HEK293 (cell line): Measurements from ENCODE around the gene SLC6A13.

Source experiments
- BCL11A ChIP-seq: fragments of 450-650 bp; formaldehyde crosslinking; IDR thresholded peaks from 2 replicates; pipeline ENCODE4 v1.5.1; 2016; ENCODE audit warnings: low read depth, missing biosample characterization, missing genetic modification characterization
- MZF1 ChIP-seq: fragments of 450-650 bp; formaldehyde crosslinking; IDR thresholded peaks from 2 replicates; pipeline ENCODE4 v1.5.1; 2017; ENCODE audit warnings: missing biosample characterization, missing genetic modification characterization, borderline replicate concordance
- PRDM1 ChIP-seq: fragments of 450-650 bp; formaldehyde crosslinking; IDR thresholded peaks from 2 replicates; pipeline ENCODE4; 2016; ENCODE audit warnings: missing biosample characterization, missing genetic modification characterization
- ZNF518A ChIP-seq: fragments of 450-650 bp; formaldehyde crosslinking; conservative IDR thresholded peaks from 2 replicates; pipeline ENCODE4 v1.5.1; 2016; ENCODE audit warnings: low read depth, missing biosample characterization, missing genetic modification characterization
- ZNF837 ChIP-seq: fragments of 450-650 bp; formaldehyde crosslinking; IDR thresholded peaks from 2 replicates; pipeline ENCODE4 v1.5.1; 2016; ENCODE audit warnings: missing biosample characterization, missing genetic modification characterization
- TF ChIP-seq, protein P1 (sequence below): fragments of 450-650 bp; formaldehyde crosslinking; IDR thresholded peaks from 2 replicates; pipeline ENCODE4 v1.5.1; 2016; ENCODE audit warnings: missing biosample characterization, missing genetic modification characterization

- TF ChIP-seq PRDM1 (tag by site-specific recombination) (no peak), ZNF837 (no peak), ZNF518A (no peak), MZF1 (no peak), BCL11A (tag by site-specific recombination) (no peak)
- TF ChIP-seq, protein P1, sequence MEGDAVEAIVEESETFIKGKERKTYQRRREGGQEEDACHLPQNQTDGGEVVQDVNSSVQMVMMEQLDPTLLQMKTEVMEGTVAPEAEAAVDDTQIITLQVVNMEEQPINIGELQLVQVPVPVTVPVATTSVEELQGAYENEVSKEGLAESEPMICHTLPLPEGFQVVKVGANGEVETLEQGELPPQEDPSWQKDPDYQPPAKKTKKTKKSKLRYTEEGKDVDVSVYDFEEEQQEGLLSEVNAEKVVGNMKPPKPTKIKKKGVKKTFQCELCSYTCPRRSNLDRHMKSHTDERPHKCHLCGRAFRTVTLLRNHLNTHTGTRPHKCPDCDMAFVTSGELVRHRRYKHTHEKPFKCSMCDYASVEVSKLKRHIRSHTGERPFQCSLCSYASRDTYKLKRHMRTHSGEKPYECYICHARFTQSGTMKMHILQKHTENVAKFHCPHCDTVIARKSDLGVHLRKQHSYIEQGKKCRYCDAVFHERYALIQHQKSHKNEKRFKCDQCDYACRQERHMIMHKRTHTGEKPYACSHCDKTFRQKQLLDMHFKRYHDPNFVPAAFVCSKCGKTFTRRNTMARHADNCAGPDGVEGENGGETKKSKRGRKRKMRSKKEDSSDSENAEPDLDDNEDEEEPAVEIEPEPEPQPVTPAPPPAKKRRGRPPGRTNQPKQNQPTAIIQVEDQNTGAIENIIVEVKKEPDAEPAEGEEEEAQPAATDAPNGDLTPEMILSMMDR, result no peak
Observed at GRCh38 chr12:198705-199104, 63.9 kb downstream of the SLC6A13 start.
